Osteoblast (primary cell): ENCODE data around the gene RASSF5. TPM values are rescaled to one million over a fixed set of nuclear protein-coding genes. Genes with fewer than 3 reads are reported as not detected.
A peak's percentile ranks its signal among the peaks of the same experiment; 100 is the strongest.
"Not testable (repeated sequence)": the region's sequence is repeated elsewhere in the genome, so short reads cannot be mapped to it uniquely, and the experiment has no call there.

Experiments
- DNase-seq: peaks from one replicate; pipeline ENCODE4 v3.0.0; 2011; ENCODE audit warnings: low spot score, mixed read lengths; ENCODE audit not compliant: insufficient read length; ENCODE audit errors: missing footprints
- H2AFZ ChIP-seq: 2 replicates; pipeline ENCODE4 v1.6.0; 2011; ENCODE audit warnings: mild to moderate bottlenecking, low read length
- H3K27ac ChIP-seq: 2 replicates; pipeline ENCODE4 v1.5.1; 2011; ENCODE audit warnings: mild to moderate bottlenecking, low read depth, low read length, moderate library complexity
- H3K27me3 ChIP-seq: 2 replicates; pipeline ENCODE4 v1.6.0; 2012; ENCODE audit warnings: mild to moderate bottlenecking, control low read depth, inconsistent platforms, low read length, moderate library complexity; ENCODE audit not compliant: insufficient read depth
- H3K36me3 ChIP-seq: 2 replicates; pipeline ENCODE4 v1.5.1; 2011; ENCODE audit warnings: mild to moderate bottlenecking, low read length, control low read depth, moderate library complexity; ENCODE audit not compliant: insufficient read depth
- H3K4me1 ChIP-seq: 2 replicates; pipeline ENCODE4 v1.5.1; 2011; ENCODE audit warnings: mild to moderate bottlenecking, low read length, control low read depth, moderate library complexity; ENCODE audit not compliant: insufficient read depth
- H3K4me2 ChIP-seq: 2 replicates; pipeline ENCODE4 v1.6.0; 2011; ENCODE audit warnings: mild to moderate bottlenecking, low read length; ENCODE audit not compliant: insufficient read depth
- H3K4me3 ChIP-seq: fragments of 200-600 bp; sonication (generic); 3 replicates; pipeline ENCODE4 v1.5.1; 2012; ENCODE audit warnings: mild to moderate bottlenecking, low read length, inconsistent platforms; ENCODE audit not compliant: insufficient read depth
- H3K79me2 ChIP-seq: 2 replicates; pipeline ENCODE4 v1.6.0; 2012; ENCODE audit warnings: mild to moderate bottlenecking, low read length, control low read depth, inconsistent platforms; ENCODE audit not compliant: insufficient read depth
- H3K9me3 ChIP-seq: 2 replicates; pipeline ENCODE4 v1.5.1; 2011; ENCODE audit warnings: low read depth, low read length, control low read depth
- H4K20me1 ChIP-seq: 2 replicates; pipeline ENCODE4 v1.6.0; 2012; ENCODE audit warnings: mild to moderate bottlenecking, low read length, control low read depth; ENCODE audit not compliant: insufficient read depth
- total RNA-seq: library from RNA; depleted of rRNA; stranded (reverse); fragments of >200 nt; gene quantifications from 2 replicates; pipeline ENCODE4 v1.2.3, GENCODE V29; 2012
- TF ChIP-seq, protein P1 (sequence below): IDR thresholded peaks from 2 replicates; pipeline ENCODE4 v1.5.1; 2011; ENCODE audit warnings: mild to moderate bottlenecking, low read depth, low read length, moderate library complexity; ENCODE audit errors: extremely low read depth

The RASSF5 gene
- total RNA-seq, 1 donor = 0.72 TPM

DNA sequence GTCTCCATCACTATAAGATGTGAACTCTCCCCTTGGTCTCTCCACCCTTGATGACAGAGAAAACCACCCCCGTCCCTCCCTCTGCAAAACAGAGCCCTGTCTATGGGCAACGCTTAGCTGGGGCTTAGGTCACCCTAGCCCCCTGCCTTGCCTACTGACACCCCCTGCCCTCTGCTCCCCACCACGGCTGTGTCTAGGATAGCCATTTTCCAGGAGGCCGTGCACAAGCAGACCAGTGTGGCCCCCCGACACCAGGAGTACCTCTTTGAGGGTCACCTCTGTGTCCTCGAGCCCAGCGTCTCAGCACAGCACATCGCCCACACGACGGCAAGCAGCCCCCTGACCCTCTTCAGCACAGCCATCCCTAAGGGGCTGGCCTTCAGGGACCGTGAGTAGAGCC is 28.6 kb upstream of the RASSF5 start:
- Histone ChIP-seq H3K4me2 (no peak overlapping the region), H3K4me3 (no peak overlapping the region), H3K79me2 (no peaks in the 10 kb centered on the region), H3K27me3 (no peaks in the 10 kb centered on the region), H3K9me3 (no peaks in the 10 kb centered on the region), H3K36me3 (peaks cover 58% of the 10 kb centered on the region), H4K20me1 (peaks cover 6% of the 10 kb centered on the region), H3K27ac (no peak overlapping the region), H3K4me1 (peaks cover 12% of the 10 kb centered on the region), H2AFZ (no peak overlapping the region)
- DNase-seq = no peak
- TF ChIP-seq, protein P1, sequence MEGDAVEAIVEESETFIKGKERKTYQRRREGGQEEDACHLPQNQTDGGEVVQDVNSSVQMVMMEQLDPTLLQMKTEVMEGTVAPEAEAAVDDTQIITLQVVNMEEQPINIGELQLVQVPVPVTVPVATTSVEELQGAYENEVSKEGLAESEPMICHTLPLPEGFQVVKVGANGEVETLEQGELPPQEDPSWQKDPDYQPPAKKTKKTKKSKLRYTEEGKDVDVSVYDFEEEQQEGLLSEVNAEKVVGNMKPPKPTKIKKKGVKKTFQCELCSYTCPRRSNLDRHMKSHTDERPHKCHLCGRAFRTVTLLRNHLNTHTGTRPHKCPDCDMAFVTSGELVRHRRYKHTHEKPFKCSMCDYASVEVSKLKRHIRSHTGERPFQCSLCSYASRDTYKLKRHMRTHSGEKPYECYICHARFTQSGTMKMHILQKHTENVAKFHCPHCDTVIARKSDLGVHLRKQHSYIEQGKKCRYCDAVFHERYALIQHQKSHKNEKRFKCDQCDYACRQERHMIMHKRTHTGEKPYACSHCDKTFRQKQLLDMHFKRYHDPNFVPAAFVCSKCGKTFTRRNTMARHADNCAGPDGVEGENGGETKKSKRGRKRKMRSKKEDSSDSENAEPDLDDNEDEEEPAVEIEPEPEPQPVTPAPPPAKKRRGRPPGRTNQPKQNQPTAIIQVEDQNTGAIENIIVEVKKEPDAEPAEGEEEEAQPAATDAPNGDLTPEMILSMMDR = no peak

DNA sequence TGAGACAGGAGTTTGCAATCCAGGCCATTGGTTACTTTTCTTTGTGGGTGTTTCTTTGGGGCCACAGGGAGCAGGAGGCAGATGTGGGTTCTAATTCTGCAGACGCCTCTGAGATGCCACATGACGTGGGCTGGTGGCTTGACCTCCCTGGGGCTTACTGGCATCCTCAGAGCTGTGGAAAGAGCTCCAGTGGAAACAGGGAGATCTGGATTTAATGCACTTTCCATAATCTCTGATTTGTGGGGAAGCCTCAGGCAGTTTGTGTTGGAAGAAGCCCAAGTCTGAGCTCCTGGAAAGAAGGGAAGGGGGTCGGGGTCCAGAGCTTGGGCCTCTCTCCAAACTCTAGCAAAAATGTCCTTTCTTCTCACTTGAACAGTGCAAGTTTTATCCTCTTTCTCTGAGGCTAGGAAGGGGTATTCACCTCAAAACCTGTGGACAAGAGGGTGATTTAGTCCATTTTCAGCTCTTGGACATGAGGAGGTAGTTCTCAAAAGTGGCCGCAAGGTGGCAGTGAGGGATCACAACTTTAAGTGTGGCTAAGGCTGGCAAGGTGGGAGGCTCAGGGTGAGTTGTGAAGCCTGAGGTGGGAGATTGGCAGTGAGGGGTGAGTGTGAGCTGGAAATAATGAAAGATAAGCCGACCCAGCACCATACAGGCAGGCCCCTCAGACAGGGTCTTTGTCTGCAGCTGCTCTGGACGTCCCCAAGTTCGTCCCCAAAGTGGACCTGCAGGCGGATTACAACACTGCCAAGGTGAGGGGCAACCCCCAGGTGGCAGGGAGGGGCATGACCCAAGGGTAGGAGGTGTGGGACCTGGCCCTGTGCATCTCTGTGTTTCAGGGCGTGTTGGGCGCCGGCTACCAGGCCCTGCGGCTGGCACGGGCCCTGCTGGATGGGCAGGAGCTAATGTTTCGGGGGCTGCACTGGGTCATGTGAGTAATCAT is 27.9 kb upstream of the RASSF5 start:
- peak; percentile 96 for DNase-seq
- Histone ChIP-seq H3K27ac (no peak overlapping the region), H3K36me3 (peaks cover 60% of the 10 kb centered on the region), H3K9me3 (no peaks in the 10 kb centered on the region), H3K4me3 (no peak overlapping the region), H3K27me3 (no peaks in the 10 kb centered on the region), H3K4me2 (no peak overlapping the region), H3K4me1 (peaks cover 12% of the 10 kb centered on the region), H3K79me2 (no peaks in the 10 kb centered on the region), H2AFZ (no peak overlapping the region), H4K20me1 (peaks cover 6% of the 10 kb centered on the region)
- TF ChIP-seq, protein P1 = peak; percentile 86

DNA sequence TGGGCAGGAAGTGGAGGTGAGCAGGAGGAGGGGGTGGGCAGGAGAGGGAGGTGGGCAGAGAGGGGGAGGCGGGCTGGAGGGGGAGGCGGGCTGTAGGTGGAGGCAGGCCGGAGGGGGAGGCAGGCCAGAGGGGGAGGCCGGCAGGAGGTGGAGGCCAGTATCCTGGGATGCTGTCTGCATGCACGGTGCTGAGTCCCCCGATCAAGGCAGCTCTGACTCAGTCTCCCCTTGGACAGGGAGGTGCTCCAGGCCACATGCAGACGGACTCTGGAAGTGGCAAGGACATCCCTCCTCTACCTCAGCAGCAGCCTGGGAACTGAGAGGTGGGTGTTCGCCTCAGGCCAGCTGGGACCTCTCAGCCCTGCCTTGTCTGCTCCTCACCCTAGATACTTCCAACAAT is 27.1 kb upstream of the RASSF5 start:
- TF ChIP-seq, protein P1 = no peak
- Histone ChIP-seq H3K36me3 (peaks cover 56% of the 10 kb centered on the region), H3K79me2 (no peaks in the 10 kb centered on the region), H3K4me1 (peaks cover 12% of the 10 kb centered on the region), H3K27me3 (no peaks in the 10 kb centered on the region), H2AFZ (no peak overlapping the region), H3K27ac (no peak overlapping the region), H3K4me2 (no peak overlapping the region), H3K9me3 (no peaks in the 10 kb centered on the region), H4K20me1 (peaks cover 6% of the 10 kb centered on the region), H3K4me3 (no peak overlapping the region)
- DNase-seq = no peak

DNA sequence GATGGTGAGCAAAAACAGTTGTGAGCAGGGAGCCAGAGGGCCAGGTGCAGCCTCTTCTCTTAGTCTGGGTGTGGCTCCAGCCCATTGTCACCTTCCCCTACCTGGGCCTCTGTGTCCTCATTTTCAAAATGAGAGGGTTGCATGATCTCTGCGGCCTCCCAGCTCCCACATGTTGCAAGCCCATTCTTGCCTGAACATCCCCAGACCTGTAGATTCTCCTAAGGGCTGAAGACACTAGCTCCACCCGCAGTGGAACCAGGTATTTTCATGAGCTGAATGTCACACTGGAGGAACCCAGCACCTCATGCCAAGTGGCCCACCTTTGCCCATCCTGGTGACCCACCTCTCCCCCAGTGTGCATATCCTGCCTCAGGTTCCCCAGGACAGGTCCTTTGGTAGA is 24.7 kb upstream of the RASSF5 start:
- H3K27me3 ChIP-seq = no peaks in the 10 kb centered on the region
- peaks cover 12% of the 10 kb centered on the region for H3K4me1 ChIP-seq
- TF ChIP-seq, protein P1 = no peak
- H3K36me3 ChIP-seq = peaks cover 42% of the 10 kb centered on the region
- H3K9me3 ChIP-seq = no peaks in the 10 kb centered on the region
- H2AFZ ChIP-seq = no peak overlapping the region
- no peak overlapping the region for H3K27ac ChIP-seq
- no peak for DNase-seq
- H3K4me3 ChIP-seq = no peak overlapping the region
- H3K4me2 ChIP-seq = no peak overlapping the region
- peaks cover 6% of the 10 kb centered on the region for H4K20me1 ChIP-seq
- no peaks in the 10 kb centered on the region for H3K79me2 ChIP-seq

DNA sequence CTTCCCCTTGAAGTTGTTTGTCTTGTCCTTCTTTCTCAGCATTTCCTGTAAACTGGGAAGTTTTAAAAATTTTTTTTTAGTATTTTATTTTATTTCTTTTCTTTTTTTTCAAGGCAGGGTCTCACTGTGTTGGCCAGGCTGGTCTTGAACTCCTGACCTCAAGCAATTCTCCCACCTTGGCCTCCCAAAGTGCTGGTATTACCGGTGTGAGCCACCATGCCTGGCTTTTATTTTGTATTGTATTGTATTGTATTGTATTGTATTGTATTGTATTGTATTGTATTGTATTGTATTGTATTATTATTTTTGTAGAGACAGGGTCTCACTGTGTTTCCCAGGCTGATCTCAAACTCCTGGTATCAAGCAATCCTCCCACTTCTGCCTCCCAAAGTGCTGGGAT is 23.5 kb upstream of the RASSF5 start:
- not testable (repeated sequence) for H3K4me3 ChIP-seq, H2AFZ ChIP-seq, H3K79me2 ChIP-seq, H4K20me1 ChIP-seq, DNase-seq, H3K9me3 ChIP-seq, H3K27me3 ChIP-seq, H3K4me2 ChIP-seq, H3K27ac ChIP-seq
- Histone ChIP-seq H3K4me1 (peaks cover 12% of the 10 kb centered on the region), H3K36me3 (peaks cover 38% of the 10 kb centered on the region)
